Measurements from ENCODE around the gene ADSS1. TPM values are rescaled to one million over a fixed set of nuclear protein-coding genes. Genes with fewer than 3 reads are reported as not detected.
A peak's percentile ranks its signal among the peaks of the same experiment; 100 is the strongest.
"Not testable (repeated sequence)": the region's sequence is repeated elsewhere in the genome, so short reads cannot be mapped to it uniquely, and the experiment has no call there.

ADSS1 gene
- total RNA-seq, 1 donor from 2014 or later: 11.5 TPM

- ATAC-seq (no peak), DNase-seq (ENCODE audit: low spot score) (no peak)
- intact Hi-C loops (cut with DNase I): no loop called here
These were observed 17.2 kb downstream of the ADSS1 start for GRCh38 chr14:104741108-104741802.

GRCh38 chr14:104741803-104742251 is 17.8 kb downstream of the ADSS1 start:
- intact Hi-C loops (cut with DNase I): no loop called here
- ATAC-seq (no peak), DNase-seq (ENCODE audit: low spot score) (no peak)

- intact Hi-C loops (cut with DNase I): no loop called here
- no peak for ATAC-seq
- no peak for DNase-seq (ENCODE audit: low spot score)
These were observed 18.8 kb downstream of the ADSS1 start for GRCh38 chr14:104742586-104743455.

- DNase-seq (ENCODE audit: low spot score) (no peak), ATAC-seq (no peak)
- intact Hi-C loops (cut with DNase I): no loop called here
These were observed 19.7 kb downstream of the ADSS1 start for GRCh38 chr14:104743461-104744380.

- DNase-seq (ENCODE audit: low spot score): no peak
- intact Hi-C loops (cut with DNase I): no loop called here
- ATAC-seq: no peak
These were observed 20.5 kb downstream of the ADSS1 start for GRCh38 chr14:104744484-104744883.

GRCh38 chr14:104745431-104745830 is 21.4 kb downstream of the ADSS1 start:
- ATAC-seq: no peak
- intact Hi-C loops (cut with DNase I): no loop called here
- DNase-seq (ENCODE audit: low spot score): no peak

- DNase-seq (ENCODE audit: low spot score) (no peak), ATAC-seq (no peak)
- intact Hi-C loops (cut with DNase I): no loop called here
These were observed 22.1 kb downstream of the ADSS1 start for GRCh38 chr14:104746071-104746545.

- ATAC-seq: peak; percentile 74
- intact Hi-C loops (cut with DNase I): no loop called here
- DNase-seq (ENCODE audit: low spot score): no peak
These were observed 23.0 kb downstream of the ADSS1 start for GRCh38 chr14:104746934-104747481.

GRCh38 chr14:104747876-104748275 is 23.8 kb downstream of the ADSS1 start:
- DNase-seq (ENCODE audit: low spot score): no peak
- ATAC-seq: no peak
- intact Hi-C loops (cut with DNase I): no loop called here

GRCh38 chr14:104749111-104749649 is 25.2 kb downstream of the ADSS1 start:
- intact Hi-C loops (cut with DNase I): no loop called here
- DNase-seq (ENCODE audit: low spot score): no peak
- ATAC-seq: peak; percentile 18

GRCh38 chr14:104750056-104750752 is 26.2 kb downstream of the ADSS1 start:
- DNase-seq (ENCODE audit: low spot score): no peak
- no peak for ATAC-seq
- intact Hi-C loops (cut with DNase I): no loop called here

GRCh38 chr14:104750753-104751057 is 26.7 kb downstream of the ADSS1 start:
- ATAC-seq; intact Hi-C loops (cut with DNase I); DNase-seq (ENCODE audit: low spot score): not testable (repeated sequence)

- ATAC-seq: no peak
These were observed 27.8 kb downstream of the ADSS1 start for GRCh38 chr14:104751539-104752422.

GRCh38 chr14:104752423-104752734 is 28.4 kb downstream of the ADSS1 start:
- DNase-seq (ENCODE audit: low spot score): no peak
- ATAC-seq: no peak
- intact Hi-C loops (cut with DNase I): no loop called here

More at GRCh38 chr14:104751539-104752422, 27.8 kb downstream of the ADSS1 start:
- peak; percentile 77 for DNase-seq (ENCODE audit: low spot score)
- intact Hi-C loops (cut with DNase I): no loop called here

GRCh38 chr14:104752735-104753527 is 28.9 kb downstream of the ADSS1 start, which contains the start of gene SIVA1:
Gene SIVA1, plus strand, starts transcription at chr14:104753147. Its CDS starts 55 bp downstream, at chr14:104753202.
- DNase-seq (ENCODE audit: low spot score) (peak; percentile 99), ATAC-seq (peak; percentile 96)
- intact Hi-C loops (cut with DNase I): no loop called here

GRCh38 chr14:104753528-104754212 is 29.6 kb downstream of the ADSS1 start:
- intact Hi-C loops (cut with DNase I): no loop called here
- DNase-seq (ENCODE audit: low spot score) (no peak), ATAC-seq (no peak)

Data from sciatic nerve (tissue), 2 donors.